Measurements from ENCODE around the gene RHBDF1. TPM values are rescaled to one million over a fixed set of nuclear protein-coding genes. Genes with fewer than 3 reads are reported as not detected.

The RHBDF1 gene
- total and polyA plus RNA-seq, 9 of the 15 experiments (the other 6 are each of a cell fraction or from before 2014, with no cell fraction given), result 1.0 to 8.2 (median 4.2) TPM

DNA sequence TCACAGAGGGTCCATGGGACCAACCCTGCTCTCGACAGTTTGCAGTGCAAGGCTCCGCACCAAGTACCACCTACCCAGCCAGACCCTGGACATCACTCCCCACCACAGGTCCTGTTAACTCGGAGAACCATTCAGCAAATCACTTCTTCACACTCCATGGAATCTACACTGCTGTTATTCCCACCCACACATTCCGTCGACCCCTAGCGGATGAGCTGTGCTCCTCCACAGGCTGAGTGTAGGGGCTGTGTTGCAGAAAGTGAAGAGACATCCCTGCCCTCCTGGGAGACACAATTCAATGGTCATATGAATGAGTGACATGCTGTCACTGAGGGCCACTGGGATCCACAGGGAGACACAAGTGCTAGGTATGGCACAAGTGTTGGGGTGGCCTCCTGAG, 33.1 kb upstream of the RHBDF1 start (continued):
- TF ChIP-seq ZBTB40 (IDR thresholded peaks at IDR 0.05) (no peak), ZBTB40 (CRISPR knock-in tag; IDR thresholded peaks at IDR 0.05) (no peak), HDAC3 (IDR thresholded peaks at IDR 0.05; ENCODE audit: borderline replicate concordance, partially characterized antibody) (no peak), ZNF274 (IDR thresholded peaks at IDR 0.05; ENCODE audit: borderline replicate concordance, low read depth, low read length) (no peak), NCOA1 (IDR thresholded peaks at IDR 0.05; ENCODE audit: low read depth) (no peak), ZNF212 (CRISPR knock-in tag; IDR thresholded peaks at IDR 0.05) (no peak), CREB5 (CRISPR knock-in tag; IDR thresholded peaks at IDR 0.05) (no peak), EWSR1 (IDR thresholded peaks at IDR 0.05; ENCODE audit: borderline replicate concordance, low read depth, partially characterized antibody) (no peak), MAZ (CRISPR knock-in tag; conservative IDR thresholded peaks at IDR 0.05 in 1 of 2, IDR thresholded peaks at IDR 0.05 in 1 of 2) (no peak), CTCF (IDR thresholded peaks at IDR 0.05 in 2 of 3, conservative IDR thresholded peaks at IDR 0.05 in 1 of 3; ENCODE audit: insufficient read depth in 2 of 3, low read depth in 1 of 3, low read length in 3 of 3) (peak in 2 of 3 experiments; percentile 20 to 49; a peak in 3 of 6 replicates)
- TF ChIP-seq, protein P1, sequence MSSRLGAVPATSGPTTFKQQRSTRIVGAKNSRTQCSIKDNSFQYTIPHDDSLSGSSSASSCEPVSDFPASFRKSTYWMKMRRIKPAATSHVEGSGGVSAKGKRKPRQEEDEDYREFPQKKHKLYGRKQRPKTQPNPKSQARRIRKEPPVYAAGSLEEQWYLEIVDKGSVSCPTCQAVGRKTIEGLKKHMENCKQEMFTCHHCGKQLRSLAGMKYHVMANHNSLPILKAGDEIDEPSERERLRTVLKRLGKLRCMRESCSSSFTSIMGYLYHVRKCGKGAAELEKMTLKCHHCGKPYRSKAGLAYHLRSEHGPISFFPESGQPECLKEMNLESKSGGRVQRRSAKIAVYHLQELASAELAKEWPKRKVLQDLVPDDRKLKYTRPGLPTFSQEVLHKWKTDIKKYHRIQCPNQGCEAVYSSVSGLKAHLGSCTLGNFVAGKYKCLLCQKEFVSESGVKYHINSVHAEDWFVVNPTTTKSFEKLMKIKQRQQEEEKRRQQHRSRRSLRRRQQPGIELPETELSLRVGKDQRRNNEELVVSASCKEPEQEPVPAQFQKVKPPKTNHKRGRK (tag; IDR thresholded peaks at IDR 0.05), result no peak
- TF ChIP-seq, protein P2, sequence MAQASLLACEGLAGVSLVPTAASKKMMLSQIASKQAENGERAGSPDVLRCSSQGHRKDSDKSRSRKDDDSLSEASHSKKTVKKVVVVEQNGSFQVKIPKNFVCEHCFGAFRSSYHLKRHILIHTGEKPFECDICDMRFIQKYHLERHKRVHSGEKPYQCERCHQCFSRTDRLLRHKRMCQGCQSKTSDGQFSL (CRISPR knock-in tag; IDR thresholded peaks at IDR 0.05), result no peak
- TF ChIP-seq, protein P2 (tag; IDR thresholded peaks at IDR 0.05), result no peak
